SK-N-MC (cell line): ENCODE measurements around the gene PAQR7.

ENCODE experiments used
- DNase-seq: peaks from one replicate; pipeline ENCODE4 v3.0.0-alpha.2; 2011; ENCODE audit warnings: low read depth, low spot score
- H3K27ac ChIP-seq: fragments of 200-600 bp; sonication (generic); 2 replicates; pipeline ENCODE4 v1.5.1; 2016; ENCODE audit warnings: mixed run types
- H3K36me3 ChIP-seq: fragments of 200-600 bp; sonication (generic); 2 replicates; pipeline ENCODE4 v1.6.1; 2017; ENCODE audit warnings: antibody characterized with exemption, low read length, mixed read lengths; ENCODE audit not compliant: insufficient read depth
- H3K4me3 ChIP-seq: fragments of 200-600 bp; sonication (generic); 2 replicates; pipeline ENCODE4 v1.5.1; 2016
- H3K9ac ChIP-seq: fragments of 200-600 bp; sonication (generic); 2 replicates; pipeline ENCODE4 v1.8.0; 2017; ENCODE audit warnings: mixed run types, mixed read lengths; ENCODE audit not compliant: insufficient read length
- H3K9me3 ChIP-seq: fragments of 200-600 bp; sonication (generic); 2 replicates; pipeline ENCODE4 v1.6.1; 2017; ENCODE audit warnings: low read depth, mild to moderate bottlenecking, antibody characterized with exemption, low read length, moderate library complexity, mixed read lengths
- EZH2 ChIP-seq: fragments of 200-600 bp; sonication (generic); IDR thresholded peaks from one replicate; pipeline ENCODE4 v1.6.1; 2017; ENCODE audit warnings: antibody characterized with exemption
- FOXP2 ChIP-seq: optimal IDR thresholded peaks from 2 replicates; pipeline ENCODE3; 2011; ENCODE audit warnings: mild to moderate bottlenecking, moderate library complexity; ENCODE audit not compliant: insufficient read depth; ENCODE audit errors: extremely low read length, control extremely low read depth
- POLR2AphosphoS5 ChIP-seq: IDR thresholded peaks from 2 replicates; pipeline ENCODE4 v1.6.1; 2012; ENCODE audit warnings: mild to moderate bottlenecking, low read depth, low read length, borderline replicate concordance

The PAQR7 gene

GRCh38 chr1:25814549-25815087, 60.9 kb downstream of the PAQR7 start:
- Histone ChIP-seq H3K27ac (no peak overlapping the region), H3K9ac (no peak overlapping the region), H3K36me3 (no peaks in the 10 kb centered on the region)

GRCh38 chr1:25813734-25814471, 61.6 kb downstream of the PAQR7 start:
- Histone ChIP-seq H3K27ac (no peak overlapping the region), H3K9ac (no peak overlapping the region), H3K4me3 (no peak overlapping the region), H3K9me3 (no peaks in the 10 kb centered on the region), H3K36me3 (no peaks in the 10 kb centered on the region)
- no peak for DNase-seq
- no peak for TF ChIP-seq FOXP2
- TF ChIP-seq EZH2: no peak
- TF ChIP-seq POLR2AphosphoS5: no peak

More at GRCh38 chr1:25814549-25815087, 60.9 kb downstream of the PAQR7 start:
- Histone ChIP-seq H3K9me3 (no peaks in the 10 kb centered on the region), H3K4me3 (no peak overlapping the region)
- TF ChIP-seq POLR2AphosphoS5 (no peak), FOXP2 (no peak), EZH2 (no peak)
- no peak for DNase-seq

- no peak overlapping the region for H3K27ac ChIP-seq
- H3K9ac ChIP-seq: no peak overlapping the region
- no peaks in the 10 kb centered on the region for H3K36me3 ChIP-seq
- H3K4me3 ChIP-seq: no peak overlapping the region
- no peak for DNase-seq
- no peaks in the 10 kb centered on the region for H3K9me3 ChIP-seq
- TF ChIP-seq POLR2AphosphoS5 (no peak), EZH2 (no peak), FOXP2 (no peak)
Observed at GRCh38 chr1:25813071-25813733, 62.3 kb downstream of the PAQR7 start.
